ENCODE measurements around the gene PTBP1.

The PTBP1 gene

GRCh38 chr19:796692-797527, at the start of gene PTBP1:
PTBP1 (plus strand) TSS chr19:797452; CDS start chr19:797498, 46 bp downstream.
- H3K27me3 ChIP-seq (ENCODE audit: insufficient read depth, low read length), result no peaks in the 10 kb centered on the region
- H2AFZ ChIP-seq (ENCODE audit: low read length, unreplicated experiment), result peak within 1 kb of the TSS; percentile 32
- peaks cover 29% of the 10 kb centered on the region for H3K4me1 ChIP-seq (ENCODE audit: control insufficient read depth, insufficient read depth, low read length, unreplicated experiment)
- peak within 1 kb of the TSS; percentile 95 for H3K27ac ChIP-seq (ENCODE audit: low read depth, low read length)
- H3K79me2 ChIP-seq (ENCODE audit: control insufficient read depth, insufficient read depth, low read length, unreplicated experiment), result peaks cover 41% of the 10 kb centered on the region
- peak within 1 kb of the TSS; percentile 95 for H3K4me3 ChIP-seq (ENCODE audit: low read depth, low read length)
- peaks cover 7% of the 10 kb centered on the region; the same call in 1 of the 2 replicates for H3K36me3 ChIP-seq (ENCODE audit: insufficient read depth, low read length)

DNA sequence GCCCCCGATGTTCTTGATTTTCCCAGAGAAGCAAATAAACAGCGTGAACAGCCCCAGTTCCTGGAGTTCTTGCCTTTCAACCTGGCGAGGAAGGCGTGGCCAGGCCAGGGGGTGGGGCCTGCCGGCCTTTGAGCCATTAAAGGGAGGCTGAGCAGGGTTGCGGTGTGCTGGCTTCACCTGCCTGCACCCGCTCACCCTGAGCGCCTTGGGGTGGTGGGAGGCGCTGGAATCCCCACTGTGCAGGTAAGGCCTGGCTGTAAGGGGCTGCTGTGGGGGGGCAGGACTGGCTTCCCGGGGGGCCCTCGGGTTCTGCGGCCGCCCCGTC, 49.0 kb upstream of the PTBP1 start:
- Histone ChIP-seq H3K4me3 (ENCODE audit: low read depth, low read length) (no peak overlapping the region), H3K27me3 (ENCODE audit: insufficient read depth, low read length) (no peaks in the 10 kb centered on the region), H3K27ac (ENCODE audit: low read depth, low read length) (no peak overlapping the region)

DNA sequence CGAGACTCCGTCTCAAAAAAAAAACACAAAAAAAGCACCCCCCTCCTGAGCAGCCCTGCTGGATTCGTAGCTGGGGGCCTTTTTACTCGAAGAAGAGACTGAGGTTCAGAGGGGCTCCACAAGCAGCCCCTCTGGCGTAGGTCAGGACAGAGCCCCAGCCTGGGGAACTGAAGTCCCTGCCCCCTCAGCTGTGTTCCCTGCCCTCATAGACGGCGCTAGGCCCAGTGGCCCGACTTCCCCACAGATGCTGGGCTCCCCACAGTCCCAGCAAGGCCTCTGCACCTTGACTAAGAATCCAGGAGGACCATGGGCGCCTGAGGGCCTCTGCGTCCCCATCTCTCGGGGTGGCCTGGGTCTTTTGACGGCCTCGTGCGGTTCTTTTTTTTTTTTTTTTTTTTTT, 47.4 kb upstream of the PTBP1 start:
- Histone ChIP-seq H3K4me1 (ENCODE audit: control insufficient read depth, insufficient read depth, low read length, unreplicated experiment) (peaks cover 14% of the 10 kb centered on the region), H3K27ac (ENCODE audit: low read depth, low read length) (no peak overlapping the region)

More for the DNA sequence above, 49.0 kb upstream of the PTBP1 start:
- Histone ChIP-seq H3K4me1 (ENCODE audit: control insufficient read depth, insufficient read depth, low read length, unreplicated experiment) (peaks cover 14% of the 10 kb centered on the region), H2AFZ (ENCODE audit: low read length, unreplicated experiment) (no peak overlapping the region), H3K79me2 (ENCODE audit: control insufficient read depth, insufficient read depth, low read length, unreplicated experiment) (no peaks in the 10 kb centered on the region), H3K36me3 (ENCODE audit: insufficient read depth, low read length) (no peaks in the 10 kb centered on the region)

DNA sequence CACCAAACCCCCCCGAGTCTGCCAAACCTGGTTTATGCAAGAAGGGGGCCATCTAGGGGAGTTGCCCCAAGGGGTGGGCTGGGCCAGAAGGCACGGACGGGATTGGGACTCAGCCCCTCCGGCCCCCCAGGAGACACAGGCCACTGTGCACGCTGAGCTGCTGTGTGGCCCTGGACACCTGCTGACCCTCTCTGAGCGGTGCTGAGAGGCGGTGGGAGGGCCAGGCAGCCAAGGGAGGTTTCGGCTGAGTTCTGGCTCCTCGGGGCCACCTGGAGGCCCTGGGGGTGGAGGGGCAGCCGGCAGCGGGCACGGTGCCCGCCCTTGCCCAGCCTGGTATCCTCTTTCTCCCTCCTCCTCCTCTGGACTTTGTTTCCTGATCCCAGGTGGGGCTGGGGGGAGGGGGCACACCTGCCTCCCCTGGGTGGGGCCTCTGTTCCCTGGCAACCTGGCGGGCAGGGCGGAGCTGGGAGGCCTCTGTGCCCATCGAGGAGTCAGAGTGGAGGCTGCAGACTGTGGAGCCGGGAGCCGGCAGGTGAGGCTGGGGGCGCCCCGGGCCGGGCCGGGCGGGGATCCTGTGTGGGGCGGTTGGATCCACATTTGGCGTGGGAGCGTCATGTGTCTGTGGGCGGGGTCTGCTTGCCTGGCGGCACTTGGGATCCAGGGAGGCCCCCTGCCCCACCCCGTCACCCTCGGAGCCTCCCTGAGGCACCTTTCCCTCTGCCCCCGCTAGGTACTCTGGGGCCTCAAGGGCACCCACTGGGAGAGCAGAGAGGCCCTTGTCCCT, 46.4 kb upstream of the PTBP1 start, which contains the start of gene MISP:
MISP (plus strand) TSS at position 473 of the 784 bp plus-strand sequence. CDS start 5,835 bp downstream, outside the sequence.
- Histone ChIP-seq H3K27me3 (ENCODE audit: insufficient read depth, low read length) (no peaks in the 10 kb centered on the region), H3K4me3 (ENCODE audit: low read depth, low read length) (no peak within 1 kb of the TSS), H3K27ac (ENCODE audit: low read depth, low read length) (peak within 1 kb of the TSS; percentile 89), H3K4me1 (ENCODE audit: control insufficient read depth, insufficient read depth, low read length, unreplicated experiment) (peaks cover 14% of the 10 kb centered on the region), H3K36me3 (ENCODE audit: insufficient read depth, low read length) (no peaks in the 10 kb centered on the region), H2AFZ (ENCODE audit: low read length, unreplicated experiment) (no peak within 1 kb of the TSS), H3K79me2 (ENCODE audit: control insufficient read depth, insufficient read depth, low read length, unreplicated experiment) (no peaks in the 10 kb centered on the region)

More for the DNA sequence above, 47.4 kb upstream of the PTBP1 start:
- Histone ChIP-seq H3K79me2 (ENCODE audit: control insufficient read depth, insufficient read depth, low read length, unreplicated experiment) (no peaks in the 10 kb centered on the region), H2AFZ (ENCODE audit: low read length, unreplicated experiment) (no peak overlapping the region), H3K4me3 (ENCODE audit: low read depth, low read length) (no peak overlapping the region), H3K27me3 (ENCODE audit: insufficient read depth, low read length) (no peaks in the 10 kb centered on the region), H3K36me3 (ENCODE audit: insufficient read depth, low read length) (no peaks in the 10 kb centered on the region)

DNA sequence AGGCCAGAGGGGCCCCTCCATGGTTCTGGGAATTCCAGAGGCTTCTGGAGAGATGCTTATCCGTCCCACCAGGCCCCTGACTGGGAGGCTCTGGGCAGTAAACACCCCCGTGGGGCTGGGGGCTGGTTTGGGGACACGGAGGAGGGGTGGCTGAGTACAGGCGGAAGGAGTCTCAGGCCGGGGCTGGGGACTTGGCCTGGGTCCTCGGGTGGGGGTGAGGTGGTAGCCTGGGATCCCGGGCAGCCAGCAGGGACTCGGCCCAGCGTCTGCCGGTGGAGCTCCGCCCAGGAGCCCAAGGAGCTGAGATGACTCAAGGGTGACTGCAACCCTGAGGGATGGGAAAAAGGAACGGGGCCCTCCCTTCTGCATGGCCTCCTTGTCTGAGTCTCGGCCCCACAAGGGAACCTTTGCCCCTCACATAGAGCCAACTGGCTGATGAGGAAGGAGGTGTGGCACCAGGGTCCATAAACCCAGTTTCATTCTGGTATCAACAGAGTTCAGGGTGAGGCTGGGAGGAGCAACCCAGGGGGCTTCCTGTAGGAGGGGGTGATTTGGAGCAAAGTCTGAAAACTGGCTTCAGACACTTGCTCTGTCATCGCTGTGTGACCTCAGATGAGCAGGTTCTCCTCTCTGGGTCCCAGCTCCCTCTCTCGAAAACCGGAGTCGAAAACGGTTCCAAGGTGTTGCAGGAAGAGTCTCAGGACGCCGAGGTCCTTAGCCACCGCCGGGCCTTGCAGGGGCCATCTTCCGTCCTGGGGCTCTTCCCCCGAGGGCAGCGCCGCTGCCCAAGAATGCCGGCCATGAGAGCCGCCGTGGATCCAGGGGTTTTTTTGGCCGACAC, 45.5 kb upstream of the PTBP1 start:
- no peak overlapping the region for H2AFZ ChIP-seq (ENCODE audit: low read length, unreplicated experiment)
- no peak overlapping the region for H3K4me3 ChIP-seq (ENCODE audit: low read depth, low read length)
- no peaks in the 10 kb centered on the region for H3K27me3 ChIP-seq (ENCODE audit: insufficient read depth, low read length)
- no peaks in the 10 kb centered on the region for H3K36me3 ChIP-seq (ENCODE audit: insufficient read depth, low read length)
- H3K79me2 ChIP-seq (ENCODE audit: control insufficient read depth, insufficient read depth, low read length, unreplicated experiment), result no peaks in the 10 kb centered on the region
- H3K27ac ChIP-seq (ENCODE audit: low read depth, low read length), result peak overlapping the region; percentile 89
- H3K4me1 ChIP-seq (ENCODE audit: control insufficient read depth, insufficient read depth, low read length, unreplicated experiment), result peaks cover 14% of the 10 kb centered on the region

GRCh38 chr19:752652-753517, 44.4 kb upstream of the PTBP1 start:
- Histone ChIP-seq H3K79me2 (ENCODE audit: control insufficient read depth, insufficient read depth, low read length, unreplicated experiment) (no peaks in the 10 kb centered on the region), H3K4me1 (ENCODE audit: control insufficient read depth, insufficient read depth, low read length, unreplicated experiment) (peaks cover 14% of the 10 kb centered on the region), H3K27ac (ENCODE audit: low read depth, low read length) (peak overlapping the region; percentile 93), H3K4me3 (ENCODE audit: low read depth, low read length) (no peak overlapping the region), H2AFZ (ENCODE audit: low read length, unreplicated experiment) (no peak overlapping the region), H3K27me3 (ENCODE audit: insufficient read depth, low read length) (no peaks in the 10 kb centered on the region), H3K36me3 (ENCODE audit: insufficient read depth, low read length) (no peaks in the 10 kb centered on the region)

DNA sequence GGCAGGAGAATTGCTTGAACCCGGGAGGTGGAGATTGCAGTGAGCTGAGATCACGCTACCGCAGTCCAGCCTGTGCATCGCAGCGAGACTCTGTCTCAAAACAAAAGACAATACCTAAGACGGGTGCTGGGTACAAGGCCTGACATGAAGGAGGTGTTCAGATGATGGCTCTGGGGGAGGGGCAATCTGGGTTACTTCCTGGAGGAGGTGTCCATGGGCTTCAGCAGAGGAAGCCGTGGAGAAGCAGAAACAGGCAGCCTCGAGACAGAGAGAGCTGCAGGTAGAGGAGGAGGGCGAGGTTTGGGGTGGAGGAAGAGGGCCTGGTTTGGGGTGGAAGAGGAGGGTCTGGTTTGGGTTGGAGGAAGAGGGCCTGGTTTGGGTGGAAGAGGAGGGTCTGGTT, 42.7 kb upstream of the PTBP1 start:
- Histone ChIP-seq H3K36me3 (ENCODE audit: insufficient read depth, low read length) (no peaks in the 10 kb centered on the region), H3K27ac (ENCODE audit: low read depth, low read length) (no peak overlapping the region), H3K79me2 (ENCODE audit: control insufficient read depth, insufficient read depth, low read length, unreplicated experiment) (no peaks in the 10 kb centered on the region), H3K4me1 (ENCODE audit: control insufficient read depth, insufficient read depth, low read length, unreplicated experiment) (peaks cover 14% of the 10 kb centered on the region), H3K4me3 (ENCODE audit: low read depth, low read length) (no peak overlapping the region), H3K27me3 (ENCODE audit: insufficient read depth, low read length) (no peaks in the 10 kb centered on the region), H2AFZ (ENCODE audit: low read length, unreplicated experiment) (no peak overlapping the region)

DNA sequence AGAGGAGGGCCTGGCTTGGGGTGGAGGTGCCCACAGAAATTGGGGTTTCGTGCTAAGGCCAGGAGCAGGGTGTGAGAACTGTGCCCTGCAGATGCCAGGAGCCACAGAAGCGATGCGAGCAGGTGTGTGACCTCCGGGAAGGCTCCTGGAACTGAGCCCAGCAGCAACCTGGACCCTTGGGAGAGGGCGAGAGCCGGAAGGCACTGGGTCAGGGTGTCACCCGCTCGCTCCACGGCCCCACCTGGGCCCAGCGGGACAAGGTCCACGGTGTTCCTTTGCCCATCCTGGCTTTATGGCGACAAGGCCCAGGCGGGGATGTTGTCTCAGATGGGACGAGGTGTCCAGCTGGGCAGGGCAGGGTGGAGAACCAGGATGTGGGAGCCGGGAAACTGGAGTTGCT, 42.2 kb upstream of the PTBP1 start:
- Histone ChIP-seq H3K36me3 (ENCODE audit: insufficient read depth, low read length) (no peaks in the 10 kb centered on the region), H3K27ac (ENCODE audit: low read depth, low read length) (no peak overlapping the region), H2AFZ (ENCODE audit: low read length, unreplicated experiment) (no peak overlapping the region), H3K79me2 (ENCODE audit: control insufficient read depth, insufficient read depth, low read length, unreplicated experiment) (no peaks in the 10 kb centered on the region), H3K27me3 (ENCODE audit: insufficient read depth, low read length) (no peaks in the 10 kb centered on the region), H3K4me1 (ENCODE audit: control insufficient read depth, insufficient read depth, low read length, unreplicated experiment) (peaks cover 14% of the 10 kb centered on the region), H3K4me3 (ENCODE audit: low read depth, low read length) (no peak overlapping the region)

- no peak overlapping the region for H2AFZ ChIP-seq (ENCODE audit: low read length, unreplicated experiment)
- H3K4me3 ChIP-seq (ENCODE audit: low read depth, low read length), result no peak overlapping the region
- no peaks in the 10 kb centered on the region for H3K27me3 ChIP-seq (ENCODE audit: insufficient read depth, low read length)
- no peaks in the 10 kb centered on the region for H3K36me3 ChIP-seq (ENCODE audit: insufficient read depth, low read length)
- H3K4me1 ChIP-seq (ENCODE audit: control insufficient read depth, insufficient read depth, low read length, unreplicated experiment), result peaks cover 13% of the 10 kb centered on the region
- no peaks in the 10 kb centered on the region for H3K79me2 ChIP-seq (ENCODE audit: control insufficient read depth, insufficient read depth, low read length, unreplicated experiment)
- no peak overlapping the region for H3K27ac ChIP-seq (ENCODE audit: low read depth, low read length)
Observed at GRCh38 chr19:756236-756635, 41.0 kb upstream of the PTBP1 start.

All from ACC112 (cell line).